Astrocyte (in vitro differentiated cells and primary cell): ENCODE data around the gene ASCL5. TPM values are rescaled to one million over a fixed set of nuclear protein-coding genes. Genes with fewer than 3 reads are reported as not detected.

Experiments used
- DNase-seq: peaks from one replicate; pipeline ENCODE4 v3.0.0-alpha.2; 2010; ENCODE audit warnings: low read depth
- FAIRE-seq: peaks from 2 replicates; lab custom pipeline; 2011; peaks lifted over from hg19 to GRCh38; lab: Jason Lieb, UNC
- H2AFZ ChIP-seq: 2 replicates; pipeline ENCODE4 v1.6.0; 2012; ENCODE audit warnings: low read depth, low read length, inconsistent platforms
- H3K27ac ChIP-seq: 2 replicates; pipeline ENCODE4 v1.5.1; 2011; ENCODE audit warnings: low read depth, low read length, inconsistent platforms
- H3K27me3 ChIP-seq: 2 replicates; pipeline ENCODE4 v1.6.0; 2011; ENCODE audit warnings: low read length, inconsistent platforms; ENCODE audit not compliant: insufficient read depth
- H3K36me3 ChIP-seq: 2 replicates; pipeline ENCODE4 v1.5.1; 2011; ENCODE audit warnings: low read length, inconsistent platforms; ENCODE audit not compliant: insufficient read depth
- H3K4me1 ChIP-seq: 2 replicates; pipeline ENCODE4 v1.5.1; 2011; ENCODE audit warnings: low read length, inconsistent platforms; ENCODE audit not compliant: insufficient read depth
- H3K4me2 ChIP-seq: 2 replicates; pipeline ENCODE4 v1.6.0; 2012; ENCODE audit warnings: low read length, inconsistent platforms
- H3K4me3 ChIP-seq: 2 replicates; pipeline ENCODE4 v1.5.1; 2011; ENCODE audit warnings: low read depth, mild to moderate bottlenecking, low read length, inconsistent platforms; ENCODE audit not compliant: insufficient read depth
- H3K79me2 ChIP-seq: 2 replicates; pipeline ENCODE4 v1.6.0; 2012; ENCODE audit warnings: mild to moderate bottlenecking, low read length, inconsistent platforms; ENCODE audit not compliant: insufficient read depth
- H3K9ac ChIP-seq: 2 replicates; pipeline ENCODE4 v1.6.0; 2012; ENCODE audit warnings: mild to moderate bottlenecking, low read length, inconsistent platforms
- H3K9me3 ChIP-seq: 2 replicates; pipeline ENCODE4 v1.5.1; 2012; ENCODE audit warnings: low read depth, mild to moderate bottlenecking, low read length, inconsistent platforms; ENCODE audit not compliant: insufficient read depth
- H4K20me1 ChIP-seq: 2 replicates; pipeline ENCODE4 v1.6.0; 2012; ENCODE audit warnings: low read length, inconsistent platforms; ENCODE audit not compliant: insufficient read depth
- H3K27ac Mint-ChIP-seq: one replicate; pipeline ENCODE4 v1.8.0; 2021; ENCODE audit warnings: mild to moderate bottlenecking, mixed read lengths; ENCODE audit not compliant: unreplicated experiment
- H3K27me3 Mint-ChIP-seq: one replicate; pipeline ENCODE4 v1.8.0; 2021; ENCODE audit warnings: low read depth, mixed read lengths; ENCODE audit not compliant: unreplicated experiment
- H3K36me3 Mint-ChIP-seq: one replicate; pipeline ENCODE4 v1.8.0; 2021; ENCODE audit warnings: low read depth, mixed read lengths; ENCODE audit not compliant: unreplicated experiment
- H3K4me1 Mint-ChIP-seq: one replicate; pipeline ENCODE4 v1.8.0; 2021; ENCODE audit warnings: low read depth, mixed read lengths; ENCODE audit not compliant: unreplicated experiment
- H3K4me3 Mint-ChIP-seq: one replicate; pipeline ENCODE4 v1.8.0; 2021; ENCODE audit warnings: mild to moderate bottlenecking, moderate library complexity, mixed read lengths; ENCODE audit not compliant: unreplicated experiment
- H3K9me3 Mint-ChIP-seq: one replicate; pipeline ENCODE4 v1.8.0; 2021; ENCODE audit warnings: mild to moderate bottlenecking, mixed read lengths; ENCODE audit not compliant: unreplicated experiment
- CTCF ChIP-seq: IDR thresholded peaks from 2 replicates; pipeline ENCODE4 v1.5.1; 2011; ENCODE audit warnings: low read depth, mild to moderate bottlenecking, inconsistent platforms, low read length, moderate library complexity; ENCODE audit not compliant: insufficient read depth
- EZH2 ChIP-seq: IDR thresholded peaks from 2 replicates; pipeline ENCODE4 v1.6.1; 2012; ENCODE audit warnings: mild to moderate bottlenecking, low read length, inconsistent platforms; ENCODE audit not compliant: insufficient read depth
- total RNA-seq: library from RNA; stranded (reverse); gene quantifications from 2 replicates; pipeline ENCODE4 v1.2.1, GENCODE V29; 2021

The ASCL5 gene
- total RNA-seq, 1 donor from 2014 or later: not detected

GRCh38 chr1:201157949-201158348, 31.0 kb upstream of the ASCL5 start:
- Histone ChIP-seq H4K20me1 (no peaks in the 10 kb centered on the region), H3K9ac (no peak overlapping the region), H3K27me3 (peaks cover 16% of the 10 kb centered on the region), H3K27ac (no peak overlapping the region), H3K4me1 (peaks cover 6% of the 10 kb centered on the region), H3K4me2 (no peak overlapping the region), H3K9me3 (no peaks in the 10 kb centered on the region), H3K4me3 (no peak overlapping the region), H2AFZ (no peak overlapping the region), H3K36me3 (no peaks in the 10 kb centered on the region), H3K79me2 (peaks cover 9% of the 10 kb centered on the region)
- no peak for DNase-seq
- peaks cover 20% of the 10 kb centered on the region for H3K27me3 Mint-ChIP-seq
- H3K4me3 Mint-ChIP-seq: no peak overlapping the region
- TF ChIP-seq CTCF (no peak), EZH2 (no peak)
- H3K9me3 Mint-ChIP-seq: no peaks in the 10 kb centered on the region
- H3K27ac Mint-ChIP-seq: no peak overlapping the region
- no peak for FAIRE-seq
- H3K4me1 Mint-ChIP-seq: peaks cover 3% of the 10 kb centered on the region
- no peaks in the 10 kb centered on the region for H3K36me3 Mint-ChIP-seq

GRCh38 chr1:201156819-201157218, 29.8 kb upstream of the ASCL5 start:
- no peaks in the 10 kb centered on the region for H3K9me3 Mint-ChIP-seq
- Histone ChIP-seq H3K36me3 (no peaks in the 10 kb centered on the region), H3K27me3 (peaks cover 16% of the 10 kb centered on the region), H3K4me2 (no peak overlapping the region), H2AFZ (no peak overlapping the region), H3K27ac (no peak overlapping the region), H3K79me2 (peaks cover 14% of the 10 kb centered on the region), H3K9ac (no peak overlapping the region), H4K20me1 (no peaks in the 10 kb centered on the region), H3K9me3 (no peaks in the 10 kb centered on the region), H3K4me3 (no peak overlapping the region), H3K4me1 (peaks cover 7% of the 10 kb centered on the region)
- no peaks in the 10 kb centered on the region for H3K36me3 Mint-ChIP-seq
- TF ChIP-seq CTCF (no peak), EZH2 (no peak)
- FAIRE-seq (no peak), DNase-seq (no peak)
- H3K4me3 Mint-ChIP-seq: no peak overlapping the region
- peaks cover 3% of the 10 kb centered on the region for H3K4me1 Mint-ChIP-seq
- H3K27ac Mint-ChIP-seq: no peak overlapping the region
- peaks cover 20% of the 10 kb centered on the region for H3K27me3 Mint-ChIP-seq

- Histone ChIP-seq H3K9ac (no peak overlapping the region), H3K4me2 (no peak overlapping the region), H3K27ac (no peak overlapping the region), H3K79me2 (peaks cover 14% of the 10 kb centered on the region), H3K27me3 (peaks cover 12% of the 10 kb centered on the region), H3K4me3 (no peak overlapping the region), H3K36me3 (peaks cover 1% of the 10 kb centered on the region), H3K4me1 (peaks cover 7% of the 10 kb centered on the region), H3K9me3 (no peaks in the 10 kb centered on the region), H2AFZ (no peak overlapping the region), H4K20me1 (no peaks in the 10 kb centered on the region)
- TF ChIP-seq CTCF: no peak
- Mint-ChIP-seq H3K27ac (no peak overlapping the region), H3K4me1 (peaks cover 3% of the 10 kb centered on the region), H3K4me3 (no peak overlapping the region), H3K36me3 (peaks cover under 1% of the 10 kb centered on the region), H3K27me3 (peaks cover 20% of the 10 kb centered on the region), H3K9me3 (no peaks in the 10 kb centered on the region)
- FAIRE-seq (no peak), DNase-seq (no peak)
Measured at GRCh38 chr1:201156346-201156745, 29.4 kb upstream of the ASCL5 start.
